SK-N-SH (cell line): ENCODE measurements around the gene LEF1. TPM values are rescaled to one million over a fixed set of nuclear protein-coding genes. Genes with fewer than 3 reads are reported as not detected.

Experiments
- CTCF ChIA-PET: fragments of 300-600, 350-600 bp; formaldehyde crosslinking; extraction: SDS; loops from one replicate; lab custom pipeline; 2021; lab: Yijun Ruan, JAX
- POLR2A ChIA-PET: fragments of 350-600 bp; sonication (Branson Sonifier 250); formaldehyde crosslinking; extraction: SDS; loops from one replicate; lab custom pipeline; 2020; ENCODE audit warnings: antibody characterized with exemption, inconsistent platforms; lab: Yijun Ruan, JAX
- DNase-seq: peaks from one replicate; pipeline ENCODE4 v3.0.0; 2012
- H2AFZ ChIP-seq: fragments of 200-600 bp; sonication (generic); 2 replicates; pipeline ENCODE4 v1.8.1; 2016; ENCODE audit warnings: antibody characterized with exemption, mild to moderate bottlenecking, low read depth
- H3F3A ChIP-seq: fragments of 200-600 bp; sonication (generic); replicated peaks from 2 replicates; pipeline ENCODE3; 2016; ENCODE audit warnings: antibody characterized with exemption, mild to moderate bottlenecking; ENCODE audit not compliant: insufficient read depth
- H3K27ac ChIP-seq, 2 experiments: fragments of 200-500 bp in 1 of 2; fragments of 200-600 bp in 1 of 2; sonication (Bioruptor generic) in 1 of 2; sonication (generic), shearing (Covaris generic) in 1 of 2; 2 replicates each; pipeline versions ENCODE4 v1.5.1 to v1.6.1; 2014 to 2016; ENCODE audit warnings: low read depth in 2 of 2, inconsistent platforms in 1 of 2, low read length in 1 of 2, mild to moderate bottlenecking in 1 of 2, mixed read lengths in 1 of 2
- H3K27me3 ChIP-seq: fragments of 200-600 bp; sonication (generic), shearing (Covaris generic); 2 replicates; pipeline ENCODE4 v1.6.1; 2016; ENCODE audit warnings: mixed run types; ENCODE audit not compliant: insufficient read depth
- H3K36me3 ChIP-seq, 2 experiments: fragments of 200-500 bp in 1 of 2; fragments of 200-600 bp in 1 of 2; sonication (Bioruptor generic) in 1 of 2; sonication (generic) in 1 of 2; replicated peaks in 1 of 2; 2 replicates each; pipeline versions ENCODE3 to v1.5.1; 2014 to 2016; ENCODE audit warnings: low read length in 1 of 2, mild to moderate bottlenecking in 1 of 2; ENCODE audit not compliant: insufficient read depth in 2 of 2, control insufficient read depth in 1 of 2
- H3K4me1 ChIP-seq, 2 experiments: fragments of 200-500 bp in 1 of 2; fragments of 200-600 bp in 1 of 2; sonication (Bioruptor generic) in 1 of 2; sonication (generic), shearing (Covaris generic) in 1 of 2; 2 replicates each; pipeline versions ENCODE4 v1.5.1 to v1.6.1; 2014 to 2016; ENCODE audit warnings: low read depth in 1 of 2, low read length in 1 of 2, mixed run types in 1 of 2; ENCODE audit not compliant: insufficient read depth in 2 of 2, control insufficient read depth in 1 of 2
- H3K4me2 ChIP-seq: fragments of 200-600 bp; sonication (generic), shearing (Covaris generic); 2 replicates; pipeline ENCODE4 v1.6.1; 2017; ENCODE audit warnings: mixed run types
- H3K4me3 ChIP-seq, 2 experiments: fragments of 200-500 bp in 1 of 2; fragments of 200-600 bp in 1 of 2; sonication (Bioruptor generic) in 1 of 2; sonication (generic), shearing (Covaris generic) in 1 of 2; 2 replicates each; pipeline versions ENCODE4 v1.5.1 to v1.8.1; 2014 to 2016; ENCODE audit warnings: low read depth in 2 of 2, inconsistent platforms in 1 of 2, low read length in 1 of 2, mild to moderate bottlenecking in 1 of 2, mixed read lengths in 1 of 2, moderate library complexity in 1 of 2
- H3K79me2 ChIP-seq: fragments of 200-600 bp; sonication (generic); 2 replicates; pipeline ENCODE4 v1.8.1; 2017; ENCODE audit warnings: mild to moderate bottlenecking; ENCODE audit not compliant: insufficient read depth
- H3K9ac ChIP-seq: fragments of 200-600 bp; sonication (generic); 2 replicates; pipeline ENCODE4 v1.6.1; 2017; ENCODE audit warnings: mixed run types
- H3K9me2 ChIP-seq: fragments of 200-600 bp; sonication (generic); 2 replicates; pipeline ENCODE4 v1.6.1; 2017; ENCODE audit warnings: mixed run types
- H3K9me3 ChIP-seq: fragments of 200-600 bp; sonication (generic); 2 replicates; pipeline ENCODE4 v1.6.1; 2017; ENCODE audit warnings: mixed run types, mild to moderate bottlenecking, moderate library complexity
- H4K20me1 ChIP-seq: fragments of 200-600 bp; sonication (generic); 2 replicates; pipeline ENCODE4 v1.6.1; 2017; ENCODE audit warnings: mild to moderate bottlenecking, mixed run types; ENCODE audit not compliant: insufficient read depth
- CHD2 ChIP-seq: fragments of 150-350 bp; IDR thresholded peaks from 2 replicates; pipeline ENCODE4 v1.6.1; 2018; ENCODE audit warnings: low read length; ENCODE audit not compliant: partially characterized antibody
- CTCF ChIP-seq: fragments of 200-600 bp; sonication (generic); IDR thresholded peaks from 2 replicates; pipeline ENCODE4 v1.6.1; 2017; ENCODE audit warnings: antibody characterized with exemption, mild to moderate bottlenecking, moderate library complexity
- EP300 ChIP-seq, 2 experiments: IDR thresholded peaks; 2 replicates each; pipeline versions ENCODE4 v1.4.0 to v1.6.1; 2012; ENCODE audit warnings: borderline replicate concordance in 1 of 2, low read depth in 1 of 2, low read length in 1 of 2
- FOSL2 ChIP-seq: IDR thresholded peaks from 2 replicates; pipeline ENCODE4 v1.4.0; 2012; ENCODE audit warnings: low read depth, mild to moderate bottlenecking, moderate library complexity, borderline replicate concordance
- FOXM1 ChIP-seq: IDR thresholded peaks from 2 replicates; pipeline ENCODE4 v1.4.0; 2012; ENCODE audit warnings: low read depth, mild to moderate bottlenecking
- IRF3 ChIP-seq: fragments of 150-350 bp; IDR thresholded peaks from 2 replicates; pipeline ENCODE4 v1.6.1; 2016; ENCODE audit warnings: mild to moderate bottlenecking, low read depth, low read length
- JUND ChIP-seq: IDR thresholded peaks from 2 replicates; pipeline ENCODE4 v1.4.0; 2012
- MEF2A ChIP-seq: IDR thresholded peaks from 2 replicates; pipeline ENCODE4 v1.4.0; 2012; ENCODE audit warnings: low read depth, borderline replicate concordance
- MXI1 ChIP-seq: IDR thresholded peaks from 2 replicates; pipeline ENCODE4 v1.6.1; 2012; ENCODE audit warnings: mild to moderate bottlenecking, low read depth, low read length, improper control_type of control experiment
- NFIC ChIP-seq: IDR thresholded peaks from 2 replicates; pipeline ENCODE4 v1.4.0; 2012; ENCODE audit warnings: borderline replicate concordance
- RAD21 ChIP-seq: IDR thresholded peaks from 2 replicates; pipeline ENCODE4 v1.6.1; 2012; ENCODE audit warnings: mild to moderate bottlenecking, low read length
- RCOR1 ChIP-seq: fragments of 150-350 bp; IDR thresholded peaks from 2 replicates; pipeline ENCODE4 v1.6.1; 2017; ENCODE audit warnings: antibody characterized with exemption, low read length
- REST ChIP-seq: IDR thresholded peaks from 2 replicates; pipeline ENCODE4 v1.6.1; 2012; ENCODE audit warnings: mild to moderate bottlenecking, low read depth, low read length, moderate library complexity
- RXRA ChIP-seq: IDR thresholded peaks from 2 replicates; pipeline ENCODE4 v1.4.0; 2012; ENCODE audit warnings: low read depth, mild to moderate bottlenecking, borderline replicate concordance
- SIN3A ChIP-seq: IDR thresholded peaks from 2 replicates; pipeline ENCODE4 v1.6.1; 2012; ENCODE audit warnings: low read depth, mild to moderate bottlenecking, low read length, moderate library complexity, borderline replicate concordance
- TCF12 ChIP-seq: IDR thresholded peaks from 2 replicates; pipeline ENCODE4 v1.4.0; 2012
- USF2 ChIP-seq: fragments of 150-350 bp; IDR thresholded peaks from 2 replicates; pipeline ENCODE4 v1.6.1; 2017; ENCODE audit warnings: antibody characterized with exemption, low read length, low read depth, borderline replicate concordance
- YY1 ChIP-seq: IDR thresholded peaks from 2 replicates; pipeline ENCODE4 v1.4.0; 2012; ENCODE audit warnings: low read depth, mild to moderate bottlenecking
- ZBTB33 ChIP-seq: IDR thresholded peaks from 2 replicates; pipeline ENCODE4 v1.4.0; 2012; ENCODE audit warnings: low read depth, borderline replicate concordance
- WGBS: methylation state at CpG from one replicate; pipeline ENCODE4 v1.1.6; 2017; ENCODE audit warnings: low lambda C conversion rate; 5-methylcytosine and 5-hydroxymethylcytosine counted together
- polyA plus RNA-seq, 3 experiments: library from polyadenylated mRNA; depleted of rRNA; stranded (reverse); fragments of >200 nt; gene quantifications; 2 replicates each; pipeline ENCODE4 v1.2.3, GENCODE V29; 2012

Gene LEF1
- polyA plus RNA-seq, 1 of the 3 experiments (the other 2 are of a cell fraction) = 0.36 TPM

- H3K9ac ChIP-seq = no peak overlapping the region
- no peaks in the 10 kb centered on the region for H4K20me1 ChIP-seq
- no peaks in the 10 kb centered on the region for H3K4me1 ChIP-seq
- no peak overlapping the region for H2AFZ ChIP-seq
- no peaks in the 10 kb centered on the region for H3K9me2 ChIP-seq
- H3K36me3 ChIP-seq = no peaks in the 10 kb centered on the region
- H3K79me2 ChIP-seq = no peaks in the 10 kb centered on the region
- peaks cover 8% of the 10 kb centered on the region; the same call in 1 of the 2 replicates for H3K27me3 ChIP-seq
- H3K9me3 ChIP-seq = no peaks in the 10 kb centered on the region
- TF ChIP-seq RAD21 (no peak), MEF2A (no peak), TCF12 (no peak), USF2 (no peak), IRF3 (no peak), RCOR1 (no peak), FOSL2 (no peak), JUND (no peak), RXRA (no peak), YY1 (no peak), CTCF (no peak), CHD2 (no peak), ZBTB33 (no peak), REST (no peak), EP300 (IDR thresholded peaks at IDR 0.05; ENCODE audit: borderline replicate concordance in 1 of 2, low read depth in 1 of 2, low read length in 1 of 2) (no peak), NFIC (no peak), SIN3A (no peak), MXI1 (no peak), FOXM1 (no peak)
- under 1% methylated on average over 6 of the region's 6 CpGs for WGBS
- H3F3A ChIP-seq = no peaks in the 10 kb centered on the region
- DNase-seq = no peak
- ChIA-PET POLR2A (no interaction called here), CTCF (interaction anchor here (0.6 to 1.4 kb wide), 3 partner anchors 89 to 465 kb away, joined by 3 to 8 read pairs (median 7); no protein-coding TSS in a partner anchor)
- no peak overlapping the region for H3K4me3 ChIP-seq
- H3K27ac ChIP-seq = no peak overlapping the region
- no peak overlapping the region for H3K4me2 ChIP-seq
These were observed 60.9 kb downstream of the LEF1 start for GRCh38 chr4:108107729-108108382.
